ENCODE results near the gene WNK4. TPM values are rescaled to one million over a fixed set of nuclear protein-coding genes. Genes with fewer than 3 reads are reported as not detected.

WNK4 gene
- total RNA-seq, 1 donor from 2014 or later: 1.2 TPM

- peaks cover 0 to 71% of the 10 kb centered on the region in 2 donors for H3K36me3 ChIP-seq
These were observed 61.7 kb downstream of the WNK4 start for GRCh38 chr17:42841975-42842685.

GRCh38 chr17:42843358-42843934, 63.0 kb downstream of the WNK4 start:
- TF ChIP-seq POLR2A (IDR thresholded peaks at IDR 0.05): no peak
- TF ChIP-seq POLR2AphosphoS5 (IDR thresholded peaks at IDR 0.05; ENCODE audit: insufficient read depth in 1 of 2, low read depth in 1 of 2): peak in 1 of 2 donors; percentile 14
- peak; percentile 68 to 81 (median 70) for TF ChIP-seq CTCF (IDR thresholded peaks at IDR 0.05)
- no peaks in the 10 kb centered on the region for H3K9me3 ChIP-seq
- intact Hi-C loops (cut with DNase I): no loop called here
- DNase-seq (ENCODE audit: extremely low spot score in 2 of 2): no peak
- peaks cover 7% of the 10 kb centered on the region for H3K4me1 ChIP-seq
- H3K4me3 ChIP-seq: no peak overlapping the region
- no peak overlapping the region for H3K27ac ChIP-seq
- H3K27me3 ChIP-seq: no peaks in the 10 kb centered on the region
- H3K36me3 ChIP-seq: peaks cover 0 to 58% of the 10 kb centered on the region in 2 donors

More at GRCh38 chr17:42841975-42842685, 61.7 kb downstream of the WNK4 start:
- Histone ChIP-seq H3K4me3 (no peak overlapping the region), H3K9me3 (no peaks in the 10 kb centered on the region), H3K4me1 (peaks cover 7% of the 10 kb centered on the region), H3K27ac (no peak overlapping the region), H3K27me3 (no peaks in the 10 kb centered on the region)
- intact Hi-C loops (cut with DNase I): no loop called here
- DNase-seq (ENCODE audit: extremely low spot score in 2 of 2): no peak
- TF ChIP-seq POLR2AphosphoS5 (IDR thresholded peaks at IDR 0.05; ENCODE audit: insufficient read depth in 1 of 2, low read depth in 1 of 2) (no peak), POLR2A (IDR thresholded peaks at IDR 0.05) (no peak), CTCF (IDR thresholded peaks at IDR 0.05) (no peak)

- H3K4me1 ChIP-seq: peaks cover 7% of the 10 kb centered on the region
- H3K36me3 ChIP-seq: peaks cover 0 to 50% of the 10 kb centered on the region in 2 donors
- intact Hi-C loops (cut with DNase I): no loop called here
- no peaks in the 10 kb centered on the region for H3K27me3 ChIP-seq
- no peak within 1 kb of the TSS for H3K27ac ChIP-seq
- DNase-seq (ENCODE audit: extremely low spot score in 2 of 2): no peak
- H3K4me3 ChIP-seq: no peak within 1 kb of the TSS
- no peaks in the 10 kb centered on the region for H3K9me3 ChIP-seq
- no peak for TF ChIP-seq CTCF (IDR thresholded peaks at IDR 0.05)
- no peak for TF ChIP-seq POLR2A (IDR thresholded peaks at IDR 0.05)
- TF ChIP-seq POLR2AphosphoS5 (IDR thresholded peaks at IDR 0.05; ENCODE audit: insufficient read depth in 1 of 2, low read depth in 1 of 2): no peak
These were observed 63.9 kb downstream of the WNK4 start, which contains the start of gene AOC2 for GRCh38 chr17:42844271-42844670. Gene AOC2, plus strand, starts transcription at chr17:42844580. Its CDS starts 47 bp downstream, at chr17:42844627.

- TF ChIP-seq CTCF (IDR thresholded peaks at IDR 0.05) (no peak), POLR2A (IDR thresholded peaks at IDR 0.05) (no peak), POLR2AphosphoS5 (IDR thresholded peaks at IDR 0.05; ENCODE audit: insufficient read depth in 1 of 2, low read depth in 1 of 2) (no peak)
- intact Hi-C loops (cut with DNase I): no loop called here
- no peak overlapping the region for H3K4me3 ChIP-seq
- DNase-seq (ENCODE audit: extremely low spot score in 2 of 2): no peak
- no peaks in the 10 kb centered on the region for H3K9me3 ChIP-seq
- peaks cover 13% of the 10 kb centered on the region for H3K4me1 ChIP-seq
- H3K36me3 ChIP-seq: peaks cover 0 to 43% of the 10 kb centered on the region in 2 donors
- H3K27me3 ChIP-seq: no peaks in the 10 kb centered on the region
- no peak overlapping the region for H3K27ac ChIP-seq
These were observed 64.5 kb downstream of the WNK4 start for GRCh38 chr17:42844761-42845555.
